B cell (primary cell): ENCODE measurements around the gene MBD3L4.

Source experiments
- CTCF ChIP-seq: fragments of 200-600 bp; IDR thresholded peaks from one replicate; pipeline ENCODE4 v1.8.0; 2022; ENCODE audit warnings: antibody characterized with exemption, mild to moderate bottlenecking
- EZH2 ChIP-seq: IDR thresholded peaks from 2 replicates; pipeline ENCODE4 v1.6.1; 2012; ENCODE audit warnings: borderline replicate concordance, low read depth, mild to moderate bottlenecking, moderate library complexity, low read length; ENCODE audit not compliant: insufficient read depth, poor library complexity, severe bottlenecking

- TF ChIP-seq CTCF (no peak), EZH2 (no peak)
Measured at GRCh38 chr19:6995054-6995453, 44.9 kb downstream of the MBD3L4 start.
